ENCODE data around the gene CDHR4. TPM values are rescaled to one million over a fixed set of nuclear protein-coding genes. Genes with fewer than 3 reads are reported as not detected.
"Not testable (repeated sequence)": the region's sequence is repeated elsewhere in the genome, so short reads cannot be mapped to it uniquely, and the experiment has no call there.

Gene CDHR4
- total RNA-seq, 1 donor from 2014 or later = not detected

- peak within 1 kb of the TSS; percentile 71 for H3K9ac ChIP-seq
- Mint-ChIP-seq H3K9me3 (no peaks in the 10 kb centered on the region), H3K27ac (peak within 1 kb of the TSS; percentile 95), H3K4me3 (peak within 1 kb of the TSS; percentile 94), H3K4me1 (peaks cover 39% of the 10 kb centered on the region), H3K36me3 (peaks cover 10% of the 10 kb centered on the region), H3K27me3 (ENCODE audit: insufficient read depth, low read depth) (peaks cover 6% of the 10 kb centered on the region)
- peak within 1 kb of the TSS; percentile 36 for H3K27ac ChIP-seq
- H3K4me2 ChIP-seq = peak within 1 kb of the TSS; percentile 94
- H3K79me2 ChIP-seq (ENCODE audit: low read depth) = peaks cover 47% of the 10 kb centered on the region
- no peak for TF ChIP-seq EZH2 (IDR thresholded peaks at IDR 0.05)
- TF ChIP-seq CTCF (IDR thresholded peaks at IDR 0.05) = no peak
- no peak for TF ChIP-seq EZH2phosphoT487 (IDR thresholded peaks at IDR 0.05)
- H2AFZ ChIP-seq (replicated peaks) = peak within 1 kb of the TSS; percentile 40
- H3K4me1 ChIP-seq = peaks cover 3% of the 10 kb centered on the region
- H4K20me1 ChIP-seq (ENCODE audit: low read depth) = peaks cover 15% of the 10 kb centered on the region
- H3F3A ChIP-seq (ENCODE audit: low read depth) = peaks cover 8% of the 10 kb centered on the region
- H3K9me3 ChIP-seq (ENCODE audit: low read depth) = no peaks in the 10 kb centered on the region
- DNase-seq (ENCODE audit: low spot score) = peak; percentile 100
- no peaks in the 10 kb centered on the region for H3K36me3 ChIP-seq
- H3K4me3 ChIP-seq = peak within 1 kb of the TSS; percentile 81
- no peaks in the 10 kb centered on the region for H3K27me3 ChIP-seq
Measured at GRCh38 chr3:49786357-49787181, 13.1 kb downstream of the CDHR4 start, which contains the start of gene IP6K1. Gene IP6K1 (minus strand): TSS chr3:49786542. CDS start chr3:49748040, 38,502 bp downstream.

- Histone ChIP-seq H3K4me2 (peak overlapping the region; percentile 94), H3K4me3 (peak overlapping the region; percentile 81), H4K20me1 (ENCODE audit: low read depth) (peaks cover 22% of the 10 kb centered on the region), H2AFZ (replicated peaks) (peak overlapping the region; percentile 40), H3K9ac (peak overlapping the region; percentile 71), H3K27ac (peak overlapping the region; percentile 36), H3K9me3 (ENCODE audit: low read depth) (no peaks in the 10 kb centered on the region), H3K27me3 (no peaks in the 10 kb centered on the region), H3F3A (ENCODE audit: low read depth) (peaks cover 13% of the 10 kb centered on the region), H3K79me2 (ENCODE audit: low read depth) (peaks cover 55% of the 10 kb centered on the region), H3K36me3 (no peaks in the 10 kb centered on the region), H3K4me1 (peaks cover 4% of the 10 kb centered on the region)
- Mint-ChIP-seq H3K4me1 (peaks cover 42% of the 10 kb centered on the region), H3K27me3 (ENCODE audit: insufficient read depth, low read depth) (peaks cover 4% of the 10 kb centered on the region), H3K9me3 (no peaks in the 10 kb centered on the region), H3K27ac (peak overlapping the region; percentile 85), H3K36me3 (peaks cover 14% of the 10 kb centered on the region), H3K4me3 (peak overlapping the region; percentile 94)
- TF ChIP-seq EZH2 (IDR thresholded peaks at IDR 0.05) = no peak
- no peak for TF ChIP-seq CTCF (IDR thresholded peaks at IDR 0.05)
- no peak for TF ChIP-seq EZH2phosphoT487 (IDR thresholded peaks at IDR 0.05)
- no peak for DNase-seq (ENCODE audit: low spot score)
Measured at GRCh38 chr3:49785565-49786356, 13.9 kb downstream of the CDHR4 start.

- H3K4me2 ChIP-seq; H3K27me3 Mint-ChIP-seq (ENCODE audit: insufficient read depth, low read depth); H3K9ac ChIP-seq; H3K27ac ChIP-seq; H3K27ac Mint-ChIP-seq; H3K4me3 ChIP-seq; H3K9me3 Mint-ChIP-seq; H2AFZ ChIP-seq (replicated peaks); H3K9me3 ChIP-seq (ENCODE audit: low read depth); H3K4me1 ChIP-seq; H3K27me3 ChIP-seq; H3K36me3 ChIP-seq; H3K4me3 Mint-ChIP-seq; DNase-seq (ENCODE audit: low spot score): not testable (repeated sequence)
- Histone ChIP-seq H3K79me2 (ENCODE audit: low read depth) (peaks cover 90% of the 10 kb centered on the region), H3F3A (ENCODE audit: low read depth) (peaks cover 11% of the 10 kb centered on the region), H4K20me1 (ENCODE audit: low read depth) (peaks cover 34% of the 10 kb centered on the region)
- Mint-ChIP-seq H3K4me1 (peaks cover 39% of the 10 kb centered on the region), H3K36me3 (peaks cover 25% of the 10 kb centered on the region)
Measured at GRCh38 chr3:49782277-49782676, 17.4 kb downstream of the CDHR4 start.
